H1 (cell line): ENCODE data around the gene MFNG. TPM values are rescaled to one million over a fixed set of nuclear protein-coding genes. Genes with fewer than 3 reads are reported as not detected.

ENCODE experiments used
- CTCF ChIA-PET: fragments of 300-600 bp; sonication (Branson Sonifier 250); formaldehyde crosslinking; loops from one replicate; lab custom pipeline; 2021; ENCODE audit not compliant: partially characterized antibody; lab: Charles Lee
- POLR2A ChIA-PET: fragments of 300-600 bp; sonication (Branson Sonifier 250); formaldehyde crosslinking; loops from one replicate; lab custom pipeline; 2021; ENCODE audit warnings: inconsistent platforms; ENCODE audit not compliant: partially characterized antibody; lab: Charles Lee
- DNase-seq, 2 experiments: peaks; one replicate each; pipeline versions ENCODE4 v3.0.0 to v3.0.0-alpha.2; 2010 to 2022; ENCODE audit warnings: low spot score in 2 of 2, low read depth in 1 of 2, mixed read lengths in 1 of 2
- FAIRE-seq: peaks from 2 replicates; lab custom pipeline; 2011; peaks lifted over from hg19 to GRCh38; lab: Jason Lieb, UNC
- H2AFZ ChIP-seq: 2 replicates; pipeline ENCODE4 v1.8.1; 2012; ENCODE audit warnings: low read length, inconsistent platforms
- H2AK5ac ChIP-seq: 2 replicates; pipeline ENCODE4 v1.6.1; 2013; ENCODE audit warnings: low read depth, low read length
- H2BK120ac ChIP-seq: replicated peaks from 2 replicates; pipeline ENCODE3; 2013; ENCODE audit warnings: low read depth, low read length, inconsistent platforms
- H2BK12ac ChIP-seq: 2 replicates; pipeline ENCODE4 v1.6.1; 2013; ENCODE audit warnings: low read depth, low read length
- H2BK15ac ChIP-seq: 2 replicates; pipeline ENCODE4 v1.6.1; 2013; ENCODE audit warnings: low read length
- H2BK20ac ChIP-seq: 2 replicates; pipeline ENCODE4 v1.6.1; 2013; ENCODE audit warnings: low read length
- H2BK5ac ChIP-seq: 2 replicates; pipeline ENCODE4 v1.6.1; 2013; ENCODE audit warnings: low read depth, low read length
- H3K14ac ChIP-seq: 2 replicates; pipeline ENCODE4 v1.6.1; 2013; ENCODE audit warnings: inconsistent platforms; ENCODE audit not compliant: insufficient read length
- H3K18ac ChIP-seq: 2 replicates; pipeline ENCODE4 v1.6.1; 2013; ENCODE audit warnings: low read length; ENCODE audit errors: extremely low read depth
- H3K23ac ChIP-seq: 2 replicates; pipeline ENCODE4 v1.6.1; 2013; ENCODE audit warnings: inconsistent platforms; ENCODE audit not compliant: insufficient read length
- H3K23me2 ChIP-seq: 2 replicates; pipeline ENCODE4 v1.6.1; 2013; ENCODE audit warnings: low read depth, low read length
- H3K27ac ChIP-seq: 2 replicates; pipeline ENCODE4 v1.6.1; 2011; ENCODE audit warnings: low read depth, low read length, inconsistent platforms
- H3K27me3 ChIP-seq, 4 experiments: replicated peaks in 1 of 4; 1 replicate in 1 of 4; 2 replicates in 3 of 4; pipeline versions ENCODE4 v1.6.1 to v1.8.1; 2011 to 2013; ENCODE audit warnings: low read length in 3 of 4, mild to moderate bottlenecking in 3 of 4, inconsistent platforms in 2 of 4, mixed read lengths in 2 of 4, moderate library complexity in 1 of 4; ENCODE audit not compliant: control insufficient read depth in 3 of 4, insufficient read depth in 3 of 4; ENCODE audit errors: extremely low read depth in 1 of 4
- H3K36me3 ChIP-seq, 4 experiments: 2 replicates each; pipeline versions ENCODE4 v1.6.1 to v1.8.1; 2011 to 2013; ENCODE audit warnings: mild to moderate bottlenecking in 4 of 4, low read length in 3 of 4, moderate library complexity in 2 of 4, control low read depth in 1 of 4, inconsistent platforms in 1 of 4; ENCODE audit not compliant: insufficient read depth in 4 of 4, control insufficient read depth in 2 of 4
- H3K4ac ChIP-seq: replicated peaks from 2 replicates; pipeline ENCODE3; 2013; ENCODE audit warnings: low read length, low read depth, mixed read lengths, inconsistent platforms; ENCODE audit not compliant: insufficient read length
- H3K4me1 ChIP-seq, 4 experiments: replicated peaks in 1 of 4; 1 replicate in 1 of 4; 2 replicates in 3 of 4; pipeline versions ENCODE4 v1.6.1 to v1.8.1; 2011 to 2013; ENCODE audit warnings: low read length in 3 of 4, inconsistent platforms in 2 of 4, mixed read lengths in 1 of 4; ENCODE audit not compliant: insufficient read depth in 4 of 4, control insufficient read depth in 3 of 4
- H3K4me2 ChIP-seq, 2 experiments: 2 replicates each; pipeline versions ENCODE4 v1.6.1 to v1.8.1; 2011 to 2013; ENCODE audit warnings: low read depth in 2 of 2, low read length in 2 of 2, control low read depth in 1 of 2, inconsistent platforms in 1 of 2, mild to moderate bottlenecking in 1 of 2; ENCODE audit not compliant: insufficient read depth in 1 of 2
- H3K4me3 ChIP-seq, 4 experiments: fragments of 200-600, 300-600 bp in 1 of 4; sonication (generic), shearing (Covaris generic), sonication (Bioruptor Twin) in 1 of 4; 2 replicates each; pipeline versions ENCODE4 v1.5.1 to v1.8.1; 2011 to 2016; ENCODE audit warnings: low read length in 4 of 4, low read depth in 3 of 4, control low read depth in 2 of 4, inconsistent platforms in 2 of 4, mild to moderate bottlenecking in 2 of 4, mixed read lengths in 1 of 4, moderate library complexity in 1 of 4; ENCODE audit not compliant: insufficient read depth in 2 of 4; ENCODE audit errors: extremely low read depth in 1 of 4
- H3K56ac ChIP-seq: replicated peaks from 2 replicates; pipeline ENCODE3; 2013; ENCODE audit warnings: low read depth, mild to moderate bottlenecking, mixed read lengths, low read length, inconsistent platforms; ENCODE audit not compliant: insufficient read length
- H3K79me1 ChIP-seq: 2 replicates; pipeline ENCODE4 v1.6.1; 2013; ENCODE audit warnings: low read depth, low read length, control low read depth
- H3K79me2 ChIP-seq, 2 experiments: 2 replicates each; pipeline versions ENCODE4 v1.6.1 to v1.8.1; 2012 to 2013; ENCODE audit warnings: low read length in 2 of 2, mild to moderate bottlenecking in 2 of 2, inconsistent platforms in 1 of 2; ENCODE audit not compliant: insufficient read depth in 2 of 2, control insufficient read depth in 1 of 2
- H3K9ac ChIP-seq, 4 experiments: replicated peaks in 1 of 4; 1 replicate in 1 of 4; 2 replicates in 3 of 4; pipeline versions ENCODE4 v1.6.1 to v1.8.1; 2011 to 2013; ENCODE audit warnings: low read depth in 3 of 4, low read length in 3 of 4, control low read depth in 2 of 4, mild to moderate bottlenecking in 2 of 4, moderate library complexity in 2 of 4, inconsistent platforms in 1 of 4; ENCODE audit errors: extremely low read depth in 1 of 4
- H3K9me3 ChIP-seq, 2 experiments: 2 replicates each; pipeline versions ENCODE4 v1.6.1 to v1.8.1; 2012 to 2013; ENCODE audit warnings: mild to moderate bottlenecking in 2 of 2, moderate library complexity in 2 of 2, control low read depth in 1 of 2, inconsistent platforms in 1 of 2, low read depth in 1 of 2, low read length in 1 of 2, mixed read lengths in 1 of 2; ENCODE audit not compliant: insufficient read depth in 2 of 2
- H4K20me1 ChIP-seq, 2 experiments: replicated peaks in 1 of 2; 2 replicates each; pipeline versions ENCODE3 to v1.8.1; 2011 to 2013; ENCODE audit warnings: inconsistent platforms in 2 of 2, low read length in 2 of 2, mild to moderate bottlenecking in 1 of 2; ENCODE audit not compliant: insufficient read depth in 2 of 2, control insufficient read depth in 1 of 2
- H4K5ac ChIP-seq: 2 replicates; pipeline ENCODE4 v1.6.1; 2013; ENCODE audit warnings: low read length, low read depth, mixed read lengths, inconsistent platforms; ENCODE audit not compliant: insufficient read length
- H4K8ac ChIP-seq: 2 replicates; pipeline ENCODE4 v1.8.0; 2013; ENCODE audit warnings: mild to moderate bottlenecking, moderate library complexity, low read length, inconsistent platforms; ENCODE audit not compliant: insufficient read depth; ENCODE audit errors: extremely low read depth
- H4K91ac ChIP-seq: replicated peaks from 2 replicates; pipeline ENCODE3; 2013; ENCODE audit warnings: low read length, mixed read lengths, inconsistent platforms; ENCODE audit not compliant: insufficient read length
- BRCA1 ChIP-seq: IDR thresholded peaks from 2 replicates; pipeline ENCODE4 v1.6.1; 2012; ENCODE audit warnings: low read depth, low read length, improper control_type of control experiment
- CBX5 ChIP-seq: fragments of 300-800, 300-1000 bp; sonication (generic); IDR thresholded peaks from 2 replicates; pipeline ENCODE4 v1.7.1; 2016; ENCODE audit warnings: antibody characterized with exemption, low read length, low read depth
- CEBPB ChIP-seq: IDR thresholded peaks from 2 replicates; pipeline ENCODE4 v1.6.1; 2012; ENCODE audit warnings: low read depth, low read length
- MAFK ChIP-seq: IDR thresholded peaks from 2 replicates; pipeline ENCODE4 v1.6.1; 2012; ENCODE audit warnings: low read depth, mild to moderate bottlenecking, improper control_type of control experiment, low read length
- POLR2A ChIP-seq, 2 experiments: IDR thresholded peaks; 1 replicate in 1 of 2; 2 replicates in 1 of 2; pipeline ENCODE4 v1.6.1; 2011; ENCODE audit warnings: low read depth in 2 of 2, low read length in 2 of 2, mild to moderate bottlenecking in 2 of 2; ENCODE audit errors: control extremely low read depth in 1 of 2
- TBP ChIP-seq: IDR thresholded peaks from 2 replicates; pipeline ENCODE4 v1.6.1; 2011; ENCODE audit warnings: low read depth, low read length, improper control_type of control experiment
- WGBS, 2 experiments: shearing (Covaris generic) in 1 of 2; methylation state at CpG; one replicate each; pipeline versions ENCODE4 v1.1.6 to v1.1.7; 2013 to 2015; ENCODE audit warnings: low lambda C conversion rate in 2 of 2, mixed read lengths in 2 of 2, inconsistent platforms in 1 of 2, low coverage in 1 of 2, missing lambda C conversion rate in 1 of 2; ENCODE audit not compliant: insufficient replicate concordance in 2 of 2, insufficient coverage in 1 of 2, insufficient read length in 1 of 2; ENCODE audit errors: extremely low coverage in 1 of 2, missing lambda C conversion rate in 1 of 2; 5-methylcytosine and 5-hydroxymethylcytosine counted together
- polyA plus RNA-seq, 7 experiments: library from polyadenylated mRNA; depleted of rRNA in 3 of 7; stranded (reverse) in 5 of 7; unstranded in 2 of 7; fragments of >200 nt in 5 of 7; fragments of 200-250 nt in 2 of 7; gene quantifications; 1 replicate in 5 of 7; 2 replicates in 1 of 7; 4 replicates in 1 of 7; pipeline versions ENCODE4 v1.2.1 to v1.2.3, GENCODE V29; 2011 to 2013; ENCODE audit warnings: missing spikeins in 2 of 7, mixed read lengths in 2 of 7
- total RNA-seq: library from RNA; stranded (reverse); fragmentation: NEBNext Ultra II Directional; extraction: Animal tissue kit (Norgen Biotek cat#: 25700); gene quantifications from 2 replicates; pipeline ENCODE4 v1.2.1, GENCODE V29; 2021

The MFNG gene
- total and polyA plus RNA-seq, 2 of the 8 experiments (the other 6 are each of a cell fraction or from before 2014, with no cell fraction given) = 1.7 to 5.5 TPM

GRCh38 chr22:37442135-37442534 is 44.0 kb downstream of the MFNG start:
- Histone ChIP-seq H3K79me1 (no peaks in the 10 kb centered on the region), H3K4me1 (no peaks in the 10 kb centered on the region), H3K79me2 (no peaks in the 10 kb centered on the region), H4K5ac (no peak overlapping the region), H3K4me3 (no peak overlapping the region), H2BK12ac (no peak overlapping the region), H3K9me3 (peaks cover 4% of the 10 kb centered on the region in 2 experiments; a peak in 1 of 4 replicates), H3K9ac (no peak overlapping the region), H2BK15ac (no peak overlapping the region), H2AFZ (no peak overlapping the region), H3K36me3 (no peaks in the 10 kb centered on the region), H3K27ac (no peak overlapping the region), H2BK5ac (no peak overlapping the region), H3K56ac (no peak overlapping the region), H3K27me3 (no peaks in the 10 kb centered on the region), H2BK120ac (no peak overlapping the region), H3K4ac (no peak overlapping the region), H2AK5ac (no peak overlapping the region), H4K20me1 (no peaks in the 10 kb centered on the region), H2BK20ac (no peak overlapping the region), H4K8ac (no peak overlapping the region), H3K18ac (no peak overlapping the region), H3K23ac (no peak overlapping the region), H3K14ac (no peak overlapping the region), H3K4me2 (no peak overlapping the region), H4K91ac (no peak overlapping the region), H3K23me2 (no peaks in the 10 kb centered on the region)
- CTCF ChIA-PET = interaction anchor here (0.6 to 2.7 kb wide), 14 partner anchors 9 to 183 kb away, joined by 3 to 11 read pairs (median 5); partner anchors contain the start of gene ELFN2
- DNase-seq (no peak), FAIRE-seq (no peak)
- 94% methylated on average over 8 of the region's 8 CpGs; no CpG with 5 or more reads in 1 of the 2 experiments for WGBS, 2 experiments
- POLR2A ChIA-PET = interaction anchor here (0.6 kb wide), 1 partner anchor 262 kb away, joined by 3 read pairs; no protein-coding TSS in a partner anchor
- no peak for TF ChIP-seq BRCA1
- no peak for TF ChIP-seq CEBPB
- no peak for TF ChIP-seq CBX5
- TF ChIP-seq TBP = no peak
- no peak for TF ChIP-seq MAFK
- TF ChIP-seq POLR2A (IDR thresholded peaks at IDR 0.05; ENCODE audit: control extremely low read depth in 1 of 2, low read depth in 2 of 2, low read length in 2 of 2) = no peak
